Lung microvascular endothelial cell (primary cell): ENCODE results near the gene SSPN. TPM values are rescaled to one million over a fixed set of nuclear protein-coding genes. Genes with fewer than 3 reads are reported as not detected.
"Not testable (repeated sequence)": the region's sequence is repeated elsewhere in the genome, so short reads cannot be mapped to it uniquely, and the experiment has no call there.

Source experiments
- DNase-seq, 2 donors: peaks; one replicate each; pipeline versions ENCODE4 v3.0.0 to v3.0.0-alpha.2; 2010; ENCODE audit warnings: low read depth in 2 of 2
- total RNA-seq: library from RNA; depleted of rRNA; stranded (reverse); fragments of >200 nt; gene quantifications from 2 replicates; pipeline ENCODE4 v1.2.1, GENCODE V29; 2014

The SSPN gene
- total RNA-seq, 1 donor from 2014 or later, result 0.40 TPM

- DNase-seq, result no peak
Measured at GRCh38 chr12:26227361-26227745, 32.0 kb downstream of the SSPN start.

GRCh38 chr12:26229910-26230309 lies 34.5 kb downstream of the SSPN start:
- DNase-seq, result no peak

- DNase-seq, result no peak
Measured at GRCh38 chr12:26231470-26231869, 36.1 kb downstream of the SSPN start.

- DNase-seq, result no peak
Measured at GRCh38 chr12:26231921-26232320, 36.5 kb downstream of the SSPN start.

- no peak for DNase-seq
Measured at GRCh38 chr12:26233631-26234030, 38.3 kb downstream of the SSPN start.

GRCh38 chr12:26235465-26235864 lies 40.1 kb downstream of the SSPN start:
- DNase-seq, result not testable (repeated sequence)

GRCh38 chr12:26238341-26239121 lies 43.2 kb downstream of the SSPN start:
- no peak for DNase-seq

- DNase-seq, result peak in 1 of 2 donors; percentile 29
Measured at GRCh38 chr12:26239122-26239851, 43.9 kb downstream of the SSPN start.

- DNase-seq, result no peak
Measured at GRCh38 chr12:26239852-26240815, 44.8 kb downstream of the SSPN start.

- no peak for DNase-seq
Measured at GRCh38 chr12:26241080-26241479, 45.7 kb downstream of the SSPN start.

GRCh38 chr12:26242683-26243082 lies 47.3 kb downstream of the SSPN start:
- DNase-seq, result no peak

- DNase-seq, result no peak
Measured at GRCh38 chr12:26244503-26244902, 49.1 kb downstream of the SSPN start.

- no peak for DNase-seq
Measured at GRCh38 chr12:26245175-26245942, 50.0 kb downstream of the SSPN start.

- DNase-seq, result no peak
Measured at GRCh38 chr12:26246483-26247164, 51.3 kb downstream of the SSPN start.

- no peak for DNase-seq
Measured at GRCh38 chr12:26247873-26248272, 52.5 kb downstream of the SSPN start.

GRCh38 chr12:26250801-26251200 lies 55.4 kb downstream of the SSPN start:
- peak in 1 of 2 donors; percentile 72 for DNase-seq

- peak in 1 of 2 donors; percentile 33 for DNase-seq
Measured at GRCh38 chr12:26251600-26251999, 56.2 kb downstream of the SSPN start.

- DNase-seq, result peak; percentile 25 to 51
Measured at GRCh38 chr12:26252946-26253345, 57.6 kb downstream of the SSPN start.

GRCh38 chr12:26255893-26256645 lies 60.7 kb downstream of the SSPN start:
- no peak for DNase-seq
